ENCODE measurements around the gene LCN1.

- no peak for TF ChIP-seq GATA3 (IDR thresholded peaks at IDR 0.05; ENCODE audit: low read depth, low read length)
- TF ChIP-seq GATA2 (IDR thresholded peaks at IDR 0.05; ENCODE audit: low read depth, low read length): no peak
Observed at GRCh38 chr9:135478829-135479468, 42.3 kb upstream of the LCN1 start.
